GM12878 (cell line): ENCODE data around the gene ZNFX1. TPM values are rescaled to one million over a fixed set of nuclear protein-coding genes. Genes with fewer than 3 reads are reported as not detected.

Experiments used
- CBFB ChIP-seq: IDR thresholded peaks from 2 replicates; pipeline ENCODE4 v1.6.1; 2016; ENCODE audit warnings: antibody characterized with exemption, low read depth
- CHD4 ChIP-seq: fragments of 200-600 bp; sonication (generic); IDR thresholded peaks from 2 replicates; pipeline ENCODE4 v1.6.1; 2016; ENCODE audit warnings: mild to moderate bottlenecking
- CREB1 ChIP-seq: IDR thresholded peaks from 2 replicates; pipeline ENCODE4 v1.6.1; 2012; ENCODE audit warnings: low read depth, mild to moderate bottlenecking, inconsistent platforms
- EGR1 ChIP-seq, 2 experiments: IDR thresholded peaks; 1 replicate in 1 of 2; 2 replicates in 1 of 2; pipeline ENCODE4 v1.6.1; 2011 to 2012; ENCODE audit warnings: low read depth in 2 of 2, low read length in 2 of 2, borderline replicate concordance in 1 of 2, mild to moderate bottlenecking in 1 of 2, moderate library complexity in 1 of 2
- GATAD2B ChIP-seq: fragments of 450-650 bp; conservative IDR thresholded peaks from 2 replicates; pipeline ENCODE4 v1.6.1; 2017; ENCODE audit warnings: low read depth, mild to moderate bottlenecking, moderate library complexity
- HDAC2 ChIP-seq: fragments of 200-600 bp; sonication (generic); IDR thresholded peaks from 2 replicates; pipeline ENCODE4 v1.6.1; 2017
- HDAC6 ChIP-seq: fragments of 200-600 bp; sonication (generic); IDR thresholded peaks from one replicate; pipeline ENCODE4 v1.8.0; 2017; ENCODE audit warnings: antibody characterized with exemption; ENCODE audit not compliant: unreplicated experiment
- HSF1 ChIP-seq: fragments of 150-350 bp; IDR thresholded peaks from 2 replicates; pipeline ENCODE4 v1.6.1; 2014; ENCODE audit warnings: mild to moderate bottlenecking, low read depth, low read length
- MEF2B ChIP-seq: fragments of 450-650 bp; IDR thresholded peaks from 2 replicates; pipeline ENCODE4 v1.6.1; 2018; ENCODE audit warnings: mild to moderate bottlenecking, moderate library complexity; ENCODE audit not compliant: partially characterized antibody, poor library complexity, severe bottlenecking
- NFYB ChIP-seq: IDR thresholded peaks from 2 replicates; pipeline ENCODE4 v1.6.1; 2011; ENCODE audit warnings: low read depth, mild to moderate bottlenecking, low read length, improper control_type of control experiment, moderate library complexity; ENCODE audit not compliant: insufficient read depth
- NR2F1 ChIP-seq: fragments of 450-650 bp; conservative IDR thresholded peaks from 2 replicates; pipeline ENCODE4 v1.6.1; 2017; ENCODE audit warnings: mild to moderate bottlenecking
- PAX5 ChIP-seq: IDR thresholded peaks from 2 replicates; pipeline ENCODE4 v1.6.1; 2011; ENCODE audit warnings: low read depth, low read length, borderline replicate concordance
- POLR2A ChIP-seq: IDR thresholded peaks from 2 replicates; pipeline ENCODE4 v1.6.1; 2011; ENCODE audit warnings: low read depth, mild to moderate bottlenecking, low read length
- SMAD1 ChIP-seq: fragments of 450-650 bp; IDR thresholded peaks from 2 replicates; pipeline ENCODE4 v1.6.1; 2018; ENCODE audit warnings: mild to moderate bottlenecking, low read depth; ENCODE audit not compliant: partially characterized antibody
- SMC3 ChIP-seq: IDR thresholded peaks from 2 replicates; pipeline ENCODE4 v1.6.1; 2011; ENCODE audit warnings: low read length, improper control_type of control experiment, borderline replicate concordance
- STAT1 ChIP-seq: fragments of 450-650 bp; conservative IDR thresholded peaks from 2 replicates; pipeline ENCODE4 v1.6.1; 2014; ENCODE audit warnings: antibody characterized with exemption, mild to moderate bottlenecking
- STAT3 ChIP-seq: IDR thresholded peaks from 2 replicates; pipeline ENCODE4 v1.6.1; 2011; ENCODE audit warnings: low read depth, low read length, improper control_type of control experiment
- TBL1XR1 ChIP-seq: IDR thresholded peaks from 2 replicates; pipeline ENCODE4 v1.6.1; 2012; ENCODE audit warnings: low read depth, low read length, improper control_type of control experiment
- TCF3 ChIP-seq: IDR thresholded peaks from 2 replicates; pipeline ENCODE4 v1.6.1; 2012; ENCODE audit warnings: low read depth, mild to moderate bottlenecking, low read length, borderline replicate concordance; ENCODE audit not compliant: insufficient read depth
- ZNF384 ChIP-seq: IDR thresholded peaks from 2 replicates; pipeline ENCODE4 v1.6.1; 2012; ENCODE audit warnings: low read depth, mild to moderate bottlenecking, low read length, improper control_type of control experiment, borderline replicate concordance
- polyA plus RNA-seq, 11 experiments: library from polyadenylated mRNA; depleted of rRNA in 4 of 11; unstranded in 6 of 11; stranded (reverse) in 5 of 11; fragments of >200 nt; fragmentation: Nextera tagmentation in 4 of 11; fragmentation: Illumina TruSeq in 1 of 11; extraction: Ambion mirVana in 4 of 11; extraction: Trizol in 1 of 11; gene quantifications; 1 replicate in 1 of 11; 2 replicates in 10 of 11; pipeline versions ENCODE4 v1.2.1 to v1.2.3, GENCODE V29; 2011 to 2016; ENCODE audit warnings: inconsistent platforms in 2 of 11, missing spikeins in 2 of 11, low read depth in 1 of 11
- total RNA-seq, 4 experiments: library from RNA; depleted of rRNA in 3 of 4; stranded (reverse); fragments of >200 nt in 3 of 4; fragmentation: Illumina TruSeq in 1 of 4; extraction: Trizol in 1 of 4; gene quantifications; 2 replicates each; pipeline versions ENCODE4 v1.2.1 to v1.2.3, GENCODE V29; 2013 to 2021
- TF ChIP-seq, protein P1 (sequence below): fragments of 450-650 bp; formaldehyde crosslinking; IDR thresholded peaks from 2 replicates; pipeline ENCODE4 v1.5.0; 2022; ENCODE audit warnings: mild to moderate bottlenecking, missing genetic modification characterization

Gene ZNFX1
- total and polyA plus RNA-seq, 10 of the 15 experiments (the other 5 are each of a cell fraction or from before 2014, with no cell fraction given) = 7.4 to 31.5 (median 25.6) TPM

DNA sequence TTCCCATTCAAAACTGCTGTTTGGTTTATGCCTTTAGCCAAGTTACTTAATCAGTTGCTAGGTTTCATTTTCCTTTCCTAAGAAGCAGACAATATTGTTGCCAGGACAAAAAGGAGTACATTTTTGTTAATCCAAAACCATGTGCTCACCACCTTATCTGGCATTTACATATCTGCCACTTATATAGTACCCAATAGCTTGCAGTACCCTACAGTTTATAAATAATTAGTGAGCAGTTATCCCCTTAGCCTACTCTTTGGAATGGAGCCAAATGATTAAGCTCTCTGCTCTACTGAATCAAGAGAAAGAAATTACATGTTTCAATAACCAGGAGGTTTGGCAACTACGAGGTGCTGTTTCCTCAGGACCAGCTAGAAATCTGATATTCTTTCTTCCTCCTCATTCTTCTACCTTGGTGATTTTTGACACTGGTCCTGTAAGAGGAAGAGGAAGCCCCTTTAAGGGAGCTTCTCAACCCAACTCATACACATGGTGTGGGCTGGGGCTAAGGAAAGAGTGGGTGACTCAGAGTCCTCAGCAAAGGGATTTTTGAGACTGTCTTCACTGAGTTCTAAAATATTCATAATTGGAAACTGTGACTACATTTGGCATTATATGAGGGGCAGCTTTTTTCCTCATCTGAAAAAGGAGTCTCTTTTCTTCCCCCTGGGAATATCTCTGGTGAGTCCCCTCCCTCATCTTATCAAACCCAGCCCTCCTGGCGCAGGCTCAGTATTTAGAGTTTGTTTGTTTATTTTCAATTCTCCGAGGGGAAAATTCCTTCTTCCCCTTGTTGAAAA is 1.5 kb downstream of the ZNFX1 start (continued):
- TF ChIP-seq HSF1 (no peak), SMC3 (no peak), MEF2B (no peak), ZNF384 (no peak), STAT3 (no peak), GATAD2B (no peak), CHD4 (no peak), CREB1 (no peak), NFYB (no peak), HDAC2 (no peak), HDAC6 (no peak), STAT1 (no peak), POLR2A (no peak), TCF3 (no peak), PAX5 (no peak), SMAD1 (peak; percentile 71), NR2F1 (no peak), TBL1XR1 (0 out of 2 replicates have a peak, but pooled peaks have one; percentile 17), EGR1 (IDR thresholded peaks at IDR 0.05; ENCODE audit: borderline replicate concordance in 1 of 2, low read depth in 2 of 2, low read length in 2 of 2) (peak in 1 of 2 experiments; percentile 14; a peak in 1 of 3 replicates), CBFB (no peak)
- TF ChIP-seq, protein P1, sequence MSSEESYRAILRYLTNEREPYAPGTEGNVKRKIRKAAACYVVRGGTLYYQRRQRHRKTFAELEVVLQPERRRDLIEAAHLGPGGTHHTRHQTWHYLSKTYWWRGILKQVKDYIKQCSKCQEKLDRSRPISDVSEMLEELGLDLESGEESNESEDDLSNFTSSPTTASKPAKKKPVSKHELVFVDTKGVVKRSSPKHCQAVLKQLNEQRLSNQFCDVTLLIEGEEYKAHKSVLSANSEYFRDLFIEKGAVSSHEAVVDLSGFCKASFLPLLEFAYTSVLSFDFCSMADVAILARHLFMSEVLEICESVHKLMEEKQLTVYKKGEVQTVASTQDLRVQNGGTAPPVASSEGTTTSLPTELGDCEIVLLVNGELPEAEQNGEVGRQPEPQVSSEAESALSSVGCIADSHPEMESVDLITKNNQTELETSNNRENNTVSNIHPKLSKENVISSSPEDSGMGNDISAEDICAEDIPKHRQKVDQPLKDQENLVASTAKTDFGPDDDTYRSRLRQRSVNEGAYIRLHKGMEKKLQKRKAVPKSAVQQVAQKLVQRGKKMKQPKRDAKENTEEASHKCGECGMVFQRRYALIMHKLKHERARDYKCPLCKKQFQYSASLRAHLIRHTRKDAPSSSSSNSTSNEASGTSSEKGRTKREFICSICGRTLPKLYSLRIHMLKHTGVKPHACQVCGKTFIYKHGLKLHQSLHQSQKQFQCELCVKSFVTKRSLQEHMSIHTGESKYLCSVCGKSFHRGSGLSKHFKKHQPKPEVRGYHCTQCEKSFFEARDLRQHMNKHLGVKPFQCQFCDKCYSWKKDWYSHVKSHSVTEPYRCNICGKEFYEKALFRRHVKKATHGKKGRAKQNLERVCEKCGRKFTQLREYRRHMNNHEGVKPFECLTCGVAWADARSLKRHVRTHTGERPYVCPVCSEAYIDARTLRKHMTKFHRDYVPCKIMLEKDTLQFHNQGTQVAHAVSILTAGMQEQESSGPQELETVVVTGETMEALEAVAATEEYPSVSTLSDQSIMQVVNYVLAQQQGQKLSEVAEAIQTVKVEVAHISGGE (CRISPR knock-in tag) = no peak
